HEK293T (cell line): ENCODE data around the gene CD244.

ENCODE experiments used
- ARNT ChIP-seq: fragments of 450-650 bp; IDR thresholded peaks from 2 replicates; pipeline ENCODE4 v1.6.1; 2017; ENCODE audit warnings: mild to moderate bottlenecking
- BHLHE40 ChIP-seq: fragments of 450-650 bp; IDR thresholded peaks from 2 replicates; pipeline ENCODE4 v1.6.1; 2016; ENCODE audit warnings: mild to moderate bottlenecking, moderate library complexity, borderline replicate concordance
- ELF4 ChIP-seq: fragments of 450-650 bp; IDR thresholded peaks from 2 replicates; pipeline ENCODE4 v1.6.1; 2017; ENCODE audit warnings: antibody characterized with exemption
- FOXA1 ChIP-seq: fragments of 450-650 bp; IDR thresholded peaks from 2 replicates; pipeline ENCODE4 v1.6.1; 2016; ENCODE audit warnings: mild to moderate bottlenecking
- FOXK2 ChIP-seq: fragments of 450-650 bp; IDR thresholded peaks from 2 replicates; pipeline ENCODE4 v1.6.1; 2016; ENCODE audit warnings: mild to moderate bottlenecking
- FOXM1 ChIP-seq: fragments of 450-650 bp; IDR thresholded peaks from 2 replicates; pipeline ENCODE4 v1.6.1; 2017; ENCODE audit warnings: mild to moderate bottlenecking, borderline replicate concordance
- HDGF ChIP-seq: fragments of 450-650 bp; IDR thresholded peaks from 2 replicates; pipeline ENCODE4 v1.6.1; 2017; ENCODE audit warnings: antibody characterized with exemption, borderline replicate concordance
- LEF1 ChIP-seq: fragments of 450-650 bp; IDR thresholded peaks from 2 replicates; pipeline ENCODE4 v1.6.1; 2017; ENCODE audit warnings: mild to moderate bottlenecking, borderline replicate concordance
- NFRKB ChIP-seq: fragments of 450-650 bp; IDR thresholded peaks from 2 replicates; pipeline ENCODE4 v1.6.1; 2016; ENCODE audit warnings: mild to moderate bottlenecking, moderate library complexity
- SP1 ChIP-seq: fragments of 450-650 bp; IDR thresholded peaks from 2 replicates; pipeline ENCODE4 v1.6.1; 2017
- SUZ12 ChIP-seq: fragments of 450-650 bp; IDR thresholded peaks from 2 replicates; pipeline ENCODE4 v1.6.1; 2016; ENCODE audit warnings: mild to moderate bottlenecking
- TARDBP ChIP-seq: fragments of 450-650 bp; IDR thresholded peaks from 2 replicates; pipeline ENCODE4 v1.6.1; 2016
- ZNF384 ChIP-seq: fragments of 450-650 bp; IDR thresholded peaks from 2 replicates; pipeline ENCODE4 v1.6.1; 2016

GRCh38 chr1:160863774-160864131 lies 1.1 kb upstream of the CD244 start:
- TF ChIP-seq FOXA1 (no peak), SP1 (no peak), HDGF (no peak), LEF1 (no peak), FOXK2 (no peak), ELF4 (no peak), SUZ12 (no peak), ZNF384 (no peak), FOXM1 (no peak), ARNT (no peak), NFRKB (no peak), BHLHE40 (no peak), TARDBP (no peak)
